Measurements from ENCODE around the gene ADGRL3.
"Not testable (repeated sequence)": the region's sequence is repeated elsewhere in the genome, so short reads cannot be mapped to it uniquely, and the experiment has no call there.

The ADGRL3 gene

GRCh38 chr4:61837395-61837794 is 637.3 kb downstream of the ADGRL3 start:
- no peak for FAIRE-seq

GRCh38 chr4:61838072-61838471 is 637.9 kb downstream of the ADGRL3 start:
- FAIRE-seq: no peak

- FAIRE-seq: no peak
Observed at GRCh38 chr4:61841714-61842113, 641.6 kb downstream of the ADGRL3 start.

- FAIRE-seq: no peak
Observed at GRCh38 chr4:61851126-61851525, 651.0 kb downstream of the ADGRL3 start.

- FAIRE-seq: not testable (repeated sequence)
Observed at GRCh38 chr4:61852105-61852504, 652.0 kb downstream of the ADGRL3 start.

- no peak for FAIRE-seq
Observed at GRCh38 chr4:61853041-61853440, 652.9 kb downstream of the ADGRL3 start.

- no peak for FAIRE-seq
Observed at GRCh38 chr4:61860376-61860775, 660.2 kb downstream of the ADGRL3 start.

- FAIRE-seq: no peak
Observed at GRCh38 chr4:61864286-61864685, 664.2 kb downstream of the ADGRL3 start.

- FAIRE-seq: no peak
Observed at GRCh38 chr4:61866378-61867030, 666.4 kb downstream of the ADGRL3 start.

- no peak for FAIRE-seq
Observed at GRCh38 chr4:61872983-61873382, 672.9 kb downstream of the ADGRL3 start.

- FAIRE-seq: no peak
Observed at GRCh38 chr4:61877266-61877665, 677.1 kb downstream of the ADGRL3 start.

- FAIRE-seq: no peak
Observed at GRCh38 chr4:61877893-61878292, 677.8 kb downstream of the ADGRL3 start.

GRCh38 chr4:61882381-61882780 is 682.3 kb downstream of the ADGRL3 start:
- FAIRE-seq: no peak

- FAIRE-seq: no peak
Observed at GRCh38 chr4:61886131-61886530, 686.0 kb downstream of the ADGRL3 start.

- FAIRE-seq: no peak
Observed at GRCh38 chr4:61889117-61889516, 689.0 kb downstream of the ADGRL3 start.

- no peak for FAIRE-seq
Observed at GRCh38 chr4:61890321-61890720, 690.2 kb downstream of the ADGRL3 start.

- no peak for FAIRE-seq
Observed at GRCh38 chr4:61891953-61892352, 691.8 kb downstream of the ADGRL3 start.

GRCh38 chr4:61896634-61897033 is 696.5 kb downstream of the ADGRL3 start:
- no peak for FAIRE-seq

GRCh38 chr4:61909031-61909430 is 708.9 kb downstream of the ADGRL3 start:
- FAIRE-seq: no peak

GRCh38 chr4:61911313-61911756 is 711.2 kb downstream of the ADGRL3 start:
- no peak for FAIRE-seq

- no peak for FAIRE-seq
Observed at GRCh38 chr4:61913619-61914018, 713.5 kb downstream of the ADGRL3 start.

- no peak for FAIRE-seq
Observed at GRCh38 chr4:61915501-61915900, 715.4 kb downstream of the ADGRL3 start.

GRCh38 chr4:61918507-61918906 is 718.4 kb downstream of the ADGRL3 start:
- FAIRE-seq: no peak

GRCh38 chr4:61918987-61919386 is 718.9 kb downstream of the ADGRL3 start:
- no peak for FAIRE-seq

- FAIRE-seq: no peak
Observed at GRCh38 chr4:61919561-61919960, 719.4 kb downstream of the ADGRL3 start.
